GM21390 (cell line): ENCODE results near the gene DDX39A.
"Not testable (repeated sequence)": the region's sequence is repeated elsewhere in the genome, so short reads cannot be mapped to it uniquely, and the experiment has no call there.

Experiments used
- ATAC-seq: cut with Tn5 transposase; IDR thresholded peaks from one replicate; pipeline ENCODE4 v1.9.1; 2021; ENCODE audit not compliant: unreplicated experiment

The DDX39A gene

DNA sequence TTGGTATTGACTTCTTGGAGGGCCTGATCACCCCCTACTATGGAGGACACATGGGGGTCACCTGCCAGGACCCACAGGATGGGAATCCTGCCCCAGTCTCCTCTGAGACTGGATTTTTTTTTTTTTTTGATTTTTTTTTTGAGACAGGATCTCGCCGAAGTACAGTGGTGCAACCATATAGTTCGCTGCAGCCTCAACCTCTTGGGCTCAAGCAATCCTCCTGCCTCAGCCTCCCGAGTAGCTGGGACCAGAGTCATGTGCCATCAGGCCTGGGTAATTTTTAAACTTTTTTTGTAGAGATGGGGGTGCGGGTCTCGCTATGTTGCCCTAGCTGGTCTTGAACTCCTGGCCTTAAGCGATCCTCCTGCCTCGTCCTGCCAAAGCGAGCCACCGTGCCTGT is 52.1 kb downstream of the DDX39A start:
- ATAC-seq = no peak

DNA sequence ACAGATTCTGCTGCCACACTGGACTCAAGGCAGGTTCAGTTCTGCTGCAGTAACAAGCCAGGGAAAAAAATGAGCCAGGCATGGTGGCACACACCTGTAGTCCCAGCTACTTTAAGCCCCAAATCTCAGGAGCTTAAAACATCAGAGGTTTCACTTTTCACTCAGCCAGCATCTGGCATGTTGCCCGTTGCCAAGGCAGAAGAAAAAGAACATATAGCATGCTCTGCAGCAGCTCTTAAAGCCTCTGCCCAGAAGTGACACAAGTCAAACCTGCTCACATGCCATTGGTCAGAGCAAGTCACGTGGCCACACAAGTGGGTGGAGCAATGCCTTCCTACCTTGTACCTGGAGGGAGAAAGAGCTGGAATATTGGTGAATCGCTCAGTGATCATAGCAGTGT is 52.6 kb downstream of the DDX39A start:
- no peak for ATAC-seq

DNA sequence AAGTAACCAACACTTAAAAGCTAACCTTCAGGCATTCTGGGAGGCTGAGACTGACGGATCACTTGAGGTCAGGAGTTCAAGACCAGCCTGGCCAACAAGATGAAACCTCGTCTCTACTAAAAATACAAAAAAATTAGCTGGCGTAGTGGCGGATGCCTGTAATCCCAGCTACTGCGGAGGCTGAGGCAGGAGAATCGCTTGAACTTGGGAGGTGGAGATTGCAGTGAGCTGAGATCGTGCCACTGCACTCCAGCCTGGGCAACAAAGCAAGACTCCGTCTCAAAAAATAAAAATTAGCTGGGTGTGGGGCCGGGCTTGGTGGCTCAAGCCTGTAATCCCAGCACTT is 55.1 kb downstream of the DDX39A start:
- not testable (repeated sequence) for ATAC-seq

DNA sequence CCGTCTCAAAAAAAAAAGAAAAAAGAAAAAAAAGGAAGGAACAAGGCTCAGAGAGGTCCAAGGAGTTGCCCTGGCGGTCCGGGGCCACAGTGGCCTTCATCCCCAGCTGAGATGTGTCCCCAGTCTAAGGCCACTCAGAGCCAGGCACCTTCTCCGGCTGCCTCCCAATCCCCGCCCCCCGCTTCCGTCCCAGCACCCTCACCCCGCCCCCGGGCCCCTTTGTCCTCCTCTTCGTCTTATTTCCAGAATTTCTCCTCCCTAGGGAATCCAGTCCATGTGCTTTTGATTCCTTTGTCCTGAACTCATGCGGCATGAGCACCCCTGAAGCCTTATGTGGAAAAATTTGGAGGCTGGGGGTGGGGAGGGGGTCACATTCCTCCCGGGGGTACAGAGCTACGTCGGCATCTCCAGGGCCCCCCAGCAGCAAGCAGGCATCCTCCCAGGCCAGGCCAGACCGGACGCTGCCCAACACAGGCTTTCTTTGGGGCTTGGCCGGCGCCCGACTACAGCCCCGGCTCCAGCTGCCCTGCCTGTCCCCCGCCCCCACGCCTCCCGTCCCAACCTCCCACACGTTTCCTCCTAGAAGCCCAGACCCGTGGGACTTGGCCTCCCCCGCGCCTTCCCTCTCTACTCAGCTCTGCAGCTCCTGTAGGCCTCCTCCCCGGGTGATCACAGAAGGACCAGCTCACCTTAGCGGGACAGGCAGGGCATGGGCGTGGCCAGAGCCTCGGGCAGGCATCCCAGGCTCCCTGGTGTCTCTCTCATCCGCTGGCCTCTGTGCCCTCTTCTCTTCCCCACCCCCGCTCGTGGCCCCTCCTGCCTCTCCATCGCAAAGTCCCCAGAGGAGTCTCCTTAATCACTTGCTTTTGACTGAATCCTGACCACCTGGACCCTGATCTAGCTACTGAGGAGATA is 55.7 kb downstream of the DDX39A start:
- no peak for ATAC-seq

DNA sequence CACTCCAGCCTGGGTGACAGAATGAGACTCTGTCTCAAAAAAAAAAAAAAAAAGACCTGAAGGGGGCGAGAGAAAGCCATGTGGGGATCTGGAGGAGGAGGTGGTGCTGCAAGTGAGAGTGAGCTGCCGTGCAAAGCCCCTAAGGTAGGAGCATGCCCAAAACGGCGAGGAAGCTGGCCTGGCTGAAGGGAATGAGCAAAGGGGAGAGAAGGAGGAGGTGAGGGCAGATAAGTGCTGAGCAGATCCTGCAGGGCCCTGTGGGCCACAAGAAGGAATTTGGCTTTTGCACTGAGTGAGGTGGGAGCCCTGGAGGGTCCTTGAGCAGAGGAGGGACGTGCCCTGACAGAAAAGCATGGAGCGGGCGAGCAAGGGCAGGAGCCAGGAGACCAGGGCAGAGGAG is 57.3 kb downstream of the DDX39A start:
- ATAC-seq = no peak
